HepG2 (cell line): Measurements from ENCODE around the gene FAM222B. TPM values are rescaled to one million over a fixed set of nuclear protein-coding genes. Genes with fewer than 3 reads are reported as not detected.
"Not testable (repeated sequence)": the region's sequence is repeated elsewhere in the genome, so short reads cannot be mapped to it uniquely, and the experiment has no call there.

Experiments used
- ATAC-seq: fragments of 200-7000 bp; cut with Tn5 transposase; 3 replicates; pipeline ENCODE4 v1.9.1; 2020; ENCODE audit warnings: mild to moderate bottlenecking, moderate library complexity
- BruUV-seq: library from RNA; stranded (reverse); fragments of 400-500 nt; replicated peaks from 2 replicates; lab custom pipeline; 2021; lab: Mats Ljungman, UMichigan
- CTCF ChIA-PET: fragments of 300-600 bp; formaldehyde crosslinking; extraction: SDS; loops from one replicate; lab custom pipeline; 2021; ENCODE audit warnings: low total read pairs, inconsistent platforms, low intra/inter-chr PET ratio; lab: Yijun Ruan, JAX
- POLR2A ChIA-PET: fragments of 350-600 bp; sonication (Branson Sonifier 250); formaldehyde crosslinking; loops from one replicate; lab custom pipeline; 2020; ENCODE audit warnings: antibody characterized with exemption, inconsistent platforms; lab: Yijun Ruan, JAX
- DNase-seq: peaks from one replicate; pipeline ENCODE4 v3.0.0-alpha.2; 2015; ENCODE audit warnings: low spot score
- FAIRE-seq: peaks from 3 replicates; lab custom pipeline; 2011; peaks lifted over from hg19 to GRCh38; lab: Jason Lieb, UNC
- H2AFZ ChIP-seq: one replicate; pipeline ENCODE4 v1.6.1; 2011; ENCODE audit warnings: low read length, inconsistent platforms
- H3K27ac ChIP-seq: fragments of 300-600 bp; 3 replicates; pipeline ENCODE4 v1.8.0; 2011; ENCODE audit warnings: mixed run types, mild to moderate bottlenecking, mixed read lengths, low read length, inconsistent platforms; ENCODE audit not compliant: insufficient read depth; ENCODE audit errors: extremely low read length
- H3K27me3 ChIP-seq, 2 experiments: fragments of 200-600 bp in 1 of 2; 2 replicates in 1 of 2; 3 replicates in 1 of 2; pipeline versions ENCODE4 v1.6.0 to v1.8.0; 2011; ENCODE audit warnings: low read length in 2 of 2, mild to moderate bottlenecking in 2 of 2, moderate library complexity in 2 of 2, inconsistent platforms in 1 of 2; ENCODE audit not compliant: insufficient read depth in 2 of 2, control insufficient read depth in 1 of 2
- H3K36me3 ChIP-seq, 2 experiments: fragments of 200-600 bp in 1 of 2; replicated peaks in 1 of 2; 2 replicates in 1 of 2; 3 replicates in 1 of 2; pipeline versions ENCODE4 v1.5.1 to v1.8.0; 2011; ENCODE audit warnings: low read length in 2 of 2, inconsistent platforms in 1 of 2; ENCODE audit not compliant: insufficient read depth in 2 of 2, control insufficient read depth in 1 of 2
- H3K4me1 ChIP-seq: 2 replicates; pipeline ENCODE4 v1.5.1; 2012; ENCODE audit warnings: low read length, inconsistent platforms; ENCODE audit not compliant: insufficient read depth
- H3K4me2 ChIP-seq: 2 replicates; pipeline ENCODE4 v1.6.0; 2011; ENCODE audit warnings: low read depth, low read length, inconsistent platforms
- H3K4me3 ChIP-seq, 3 experiments: fragments of 200-600 bp in 1 of 3; sonication (generic), shearing (Covaris generic) in 1 of 3; replicated peaks in 1 of 3; 2 replicates each; pipeline ENCODE4 v1.5.1; 2011 to 2016; ENCODE audit warnings: low read length in 3 of 3, inconsistent platforms in 2 of 3, low read depth in 2 of 3, mild to moderate bottlenecking in 2 of 3, control low read depth in 1 of 3, mixed read lengths in 1 of 3; ENCODE audit not compliant: insufficient read depth in 1 of 3
- H3K79me2 ChIP-seq: one replicate; pipeline ENCODE4 v1.6.1; 2011; ENCODE audit warnings: low read length, inconsistent platforms; ENCODE audit not compliant: insufficient read depth
- H3K9ac ChIP-seq: 2 replicates; pipeline ENCODE4 v1.6.0; 2011; ENCODE audit warnings: mild to moderate bottlenecking, low read depth, low read length, inconsistent platforms; ENCODE audit not compliant: insufficient read depth
- H3K9me3 ChIP-seq: 2 replicates; pipeline ENCODE4 v1.5.1; 2012; ENCODE audit warnings: mild to moderate bottlenecking, low read length
- H4K20me1 ChIP-seq: 2 replicates; pipeline ENCODE4 v1.6.0; 2011; ENCODE audit warnings: inconsistent platforms, mild to moderate bottlenecking, low read length, moderate library complexity; ENCODE audit not compliant: insufficient read depth
- AHR ChIP-seq: IDR thresholded peaks from 2 replicates; pipeline ENCODE4 v1.6.1; 2018; ENCODE audit warnings: missing genetic modification reagents, missing compliant biosample characterization
- CCDC6 ChIP-seq: sonication (generic); formaldehyde crosslinking; IDR thresholded peaks from 2 replicates; pipeline ENCODE4 v1.8.1; 2022; ENCODE audit warnings: mild to moderate bottlenecking, missing genetic modification reagents, moderate library complexity
- MLXIP ChIP-seq: sonication (generic); formaldehyde crosslinking; IDR thresholded peaks from 2 replicates; pipeline ENCODE4 v1.9.0; 2021; ENCODE audit warnings: missing genetic modification reagents, borderline replicate concordance
- POLR2A ChIP-seq, 2 experiments: IDR thresholded peaks; 2 replicates each; pipeline ENCODE4 v1.6.1; 2011; ENCODE audit warnings: low read depth in 2 of 2, low read length in 2 of 2, mild to moderate bottlenecking in 1 of 2, moderate library complexity in 1 of 2; ENCODE audit not compliant: insufficient read depth in 1 of 2
- PRMT3 ChIP-seq: sonication (generic); formaldehyde crosslinking; IDR thresholded peaks from 2 replicates; pipeline ENCODE4 v1.8.1; 2022; ENCODE audit warnings: low read depth, mild to moderate bottlenecking, moderate library complexity, missing genetic modification reagents, borderline replicate concordance
- TEAD3 ChIP-seq: optimal IDR thresholded peaks from 2 replicates; pipeline ENCODE3; 2016; ENCODE audit warnings: borderline replicate concordance
- ZNF543 ChIP-seq: sonication (generic); formaldehyde crosslinking; IDR thresholded peaks from 2 replicates; pipeline ENCODE4 v1.4.0; 2020; ENCODE audit warnings: mild to moderate bottlenecking, missing genetic modification reagents
- WGBS: methylation state at CpG from one replicate; pipeline ENCODE4 v1.1.6; 2017; ENCODE audit warnings: low lambda C conversion rate; 5-methylcytosine and 5-hydroxymethylcytosine counted together
- in situ Hi-C: cut with HindIII; loops from 2 replicates; pipeline ENCODE4 v1.10.0; 2017; ENCODE audit warnings: low pct_unique_long_range_greater_than_20kb; ENCODE audit not compliant: extremely low pct_ligation_motif_present
- intact Hi-C: fragments of 100-400 bp; cut with micrococcal nuclease; formaldehyde crosslinking; loops from one replicate; pipeline ENCODE4 v1.10.0; 2022; ENCODE audit not compliant: unreplicated experiment
- polyA plus RNA-seq, 8 experiments: library from polyadenylated mRNA; depleted of rRNA in 3 of 8; stranded (reverse) in 7 of 8; unstranded in 1 of 8; fragments of >200 nt; fragmentation: Illumina TruSeq in 4 of 8; extraction: Trizol in 4 of 8; gene quantifications; 2 replicates each; pipeline versions ENCODE4 v1.2.1 to v1.2.3, GENCODE V29; 2011 to 2016; ENCODE audit warnings: low read depth in 4 of 8, missing spikeins in 1 of 8, mixed read lengths in 1 of 8; ENCODE audit not compliant: insufficient read depth in 1 of 8
- total RNA-seq, 5 experiments: library from RNA; depleted of rRNA; stranded (reverse); fragments of >200 nt; fragmentation: Illumina TruSeq; extraction: Trizol; gene quantifications; 2 replicates each; pipeline ENCODE4 v1.2.3, GENCODE V29; 2016; ENCODE audit warnings: low read depth in 1 of 5
- TF ChIP-seq, protein P1 (sequence below): sonication (generic); formaldehyde crosslinking; IDR thresholded peaks from 2 replicates; pipeline ENCODE4 v1.4.0; 2020; ENCODE audit warnings: missing genetic modification reagents

The FAM222B gene
- total and polyA plus RNA-seq, 2 of the 13 experiments (the other 11 are each of a cell fraction or from before 2014, with no cell fraction given): 3.5 to 7.3 TPM

- TF ChIP-seq CCDC6 (CRISPR knock-in tag) (0 out of 2 replicates have a peak, but pooled peaks have one; percentile 22), TEAD3 (CRISPR knock-in tag) (no peak)
- TF ChIP-seq, protein P1, sequence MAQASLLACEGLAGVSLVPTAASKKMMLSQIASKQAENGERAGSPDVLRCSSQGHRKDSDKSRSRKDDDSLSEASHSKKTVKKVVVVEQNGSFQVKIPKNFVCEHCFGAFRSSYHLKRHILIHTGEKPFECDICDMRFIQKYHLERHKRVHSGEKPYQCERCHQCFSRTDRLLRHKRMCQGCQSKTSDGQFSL: 0 out of 2 replicates have a peak, but pooled peaks have one; percentile 17
Observed at GRCh38 chr17:28841901-28842281, 699 bp downstream of the FAM222B start (continued).

GRCh38 chr17:28839221-28839620 is 3.4 kb downstream of the FAM222B start:
- TF ChIP-seq AHR (CRISPR knock-in tag) (no peak), PRMT3 (CRISPR knock-in tag) (no peak), MLXIP (CRISPR knock-in tag) (no peak), ZNF543 (CRISPR knock-in tag) (no peak), POLR2A (IDR thresholded peaks at IDR 0.05; ENCODE audit: insufficient read depth in 1 of 2, low read depth in 2 of 2, low read length in 2 of 2) (no peak)
- TF ChIP-seq, all 625 proteins: peak for 0
- WGBS: 90% methylated on average over 2 of the region's 2 CpGs
- no peak for DNase-seq
- H3K36me3 ChIP-seq: no peaks in the 10 kb centered on the region
- no peak overlapping the region for H3K4me3 ChIP-seq
- BruUV-seq: TSS peak; percentile 30
- H3K4me2 ChIP-seq: no peak overlapping the region
- H3K4me1 ChIP-seq: peaks cover 20% of the 10 kb centered on the region
- intact Hi-C loops (no loop called here), in situ Hi-C loops (no loop called here)
- no peak overlapping the region for H3K9ac ChIP-seq
- CTCF ChIA-PET: no interaction called here
- no peaks in the 10 kb centered on the region; a peak in 1 of 5 replicates for H3K27me3 ChIP-seq
- peaks cover 52% of the 10 kb centered on the region for H3K79me2 ChIP-seq
- no peaks in the 10 kb centered on the region for H3K9me3 ChIP-seq
- H4K20me1 ChIP-seq: no peaks in the 10 kb centered on the region
- no peak overlapping the region for H3K27ac ChIP-seq
- no peak for ATAC-seq
- POLR2A ChIA-PET: no interaction called here
- H2AFZ ChIP-seq: no peak overlapping the region
- no peak for FAIRE-seq

DNA sequence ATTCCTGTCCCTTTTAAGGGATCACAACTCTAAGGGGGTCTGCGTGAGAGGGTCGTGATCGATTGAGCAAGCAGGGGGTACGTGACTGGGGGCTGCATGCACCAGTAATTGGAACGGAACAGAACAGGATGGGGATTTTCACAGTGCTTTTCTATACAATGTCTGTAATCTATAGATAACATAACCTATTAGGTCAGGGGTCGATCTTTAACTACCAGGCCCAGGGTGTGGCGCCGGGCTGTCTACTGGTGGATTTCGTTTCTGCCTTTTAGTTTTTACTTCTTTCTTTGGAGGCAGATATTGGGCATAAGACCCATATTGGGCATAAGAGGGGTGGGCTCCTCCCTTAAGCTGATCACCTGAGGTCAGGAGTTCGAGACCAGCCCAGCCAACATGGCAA is 6.0 kb downstream of the FAM222B start:
- in situ Hi-C loops, H3K9ac ChIP-seq, intact Hi-C loops, FAIRE-seq, CTCF ChIA-PET, POLR2A ChIA-PET, H4K20me1 ChIP-seq, BruUV-seq, ATAC-seq, H3K4me2 ChIP-seq, H3K4me3 ChIP-seq, H2AFZ ChIP-seq, DNase-seq, H3K9me3 ChIP-seq, H3K36me3 ChIP-seq, H3K4me1 ChIP-seq, H3K27me3 ChIP-seq, H3K27ac ChIP-seq: not testable (repeated sequence)
- peaks cover 53% of the 10 kb centered on the region for H3K79me2 ChIP-seq
- 100% methylated on average over 10 of the region's 10 CpGs for WGBS
